Activated naive CD4-positive, alpha-beta T cell treated with anti-CD3 and anti-CD28 coated beads, Interleukin-2, amount 50 U/mL, for 16 hours (primary cell): Measurements from ENCODE around the gene TYK2.
"Not testable (repeated sequence)": the region's sequence is repeated elsewhere in the genome, so short reads cannot be mapped to it uniquely, and the experiment has no call there.

ENCODE experiments used
- DNase-seq: peaks from one replicate; pipeline ENCODE4 v3.0.0-alpha.2; 2020

The TYK2 gene

DNA sequence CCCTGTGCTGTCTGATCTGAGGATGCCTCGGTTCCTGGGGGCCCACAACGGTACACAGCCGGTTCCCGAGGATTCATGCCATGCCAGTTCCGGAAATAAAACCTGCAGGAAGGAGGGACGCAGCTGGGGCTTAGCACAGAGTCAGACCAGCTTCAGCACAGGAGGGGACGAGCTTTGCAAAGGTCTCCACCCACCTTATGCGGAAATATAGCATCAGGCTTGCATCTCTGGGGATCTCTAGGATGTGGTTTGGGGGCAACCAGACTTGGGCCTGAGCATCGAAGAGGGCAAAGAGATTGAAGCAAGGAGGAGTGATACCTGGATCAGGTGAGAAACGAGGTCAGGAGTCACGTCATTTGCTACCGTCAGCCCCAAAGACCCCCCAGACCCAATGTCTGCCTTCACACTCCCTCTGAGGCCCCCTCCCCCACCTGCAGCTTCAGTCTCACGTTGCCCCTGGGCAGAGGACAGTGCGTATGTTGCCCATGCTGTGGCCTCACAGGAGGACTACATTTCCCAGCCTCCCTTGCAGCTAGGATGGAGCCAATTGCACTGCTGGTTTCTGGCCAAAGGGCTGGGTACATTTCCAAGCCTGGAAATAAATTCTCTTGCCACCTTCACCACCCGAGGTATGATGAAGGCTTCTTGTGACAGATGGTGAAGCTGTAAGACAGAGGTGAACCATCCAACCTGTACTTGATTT, 12.1 kb downstream of the TYK2 start:
- DNase-seq: no peak

DNA sequence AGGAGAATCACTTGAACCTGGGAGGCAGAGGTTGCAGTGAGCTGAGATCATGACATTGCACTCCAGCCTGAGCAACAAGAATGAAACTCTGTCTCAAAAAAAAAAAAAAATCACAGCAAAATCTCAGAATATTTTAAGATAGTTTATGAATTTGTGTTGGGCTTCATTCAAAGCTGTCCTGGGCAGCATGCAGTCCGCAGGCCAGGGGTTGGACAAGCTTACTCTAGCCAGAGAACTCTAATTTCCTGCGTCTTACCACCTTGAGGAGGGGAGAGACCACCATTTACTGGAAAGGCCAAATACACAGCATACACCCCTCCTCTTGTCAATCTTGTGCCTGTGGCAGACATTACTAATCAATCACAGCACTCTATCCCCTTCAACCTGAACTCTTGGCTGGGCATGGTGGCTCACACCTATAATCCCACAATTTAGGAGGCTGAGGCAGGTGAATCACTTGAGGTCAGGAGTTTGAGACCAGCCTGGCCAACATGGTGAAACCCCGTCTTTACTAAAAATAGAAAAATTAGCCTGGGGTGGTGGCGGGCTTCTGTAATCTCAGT, 13.3 kb downstream of the TYK2 start:
- not testable (repeated sequence) for DNase-seq

DNA sequence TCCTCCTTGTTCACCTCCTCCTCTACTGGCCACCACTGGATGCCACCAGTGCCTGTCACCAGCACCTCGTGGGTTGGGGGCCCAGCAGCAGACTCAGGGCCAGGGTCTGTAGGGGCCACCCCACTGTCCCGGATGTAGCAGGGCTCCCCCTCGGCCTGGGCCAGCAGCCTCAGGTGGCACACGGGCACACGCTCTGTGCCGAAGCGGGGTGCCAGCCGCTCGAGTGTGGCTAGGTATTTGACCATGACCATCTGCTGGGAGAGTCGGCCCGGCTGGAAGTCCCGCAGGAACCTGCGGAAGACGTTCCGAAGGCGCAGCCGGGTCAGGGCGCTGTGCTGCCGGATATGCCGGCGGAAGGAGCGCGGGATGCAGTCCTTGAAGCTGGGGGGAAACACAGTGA, 14.9 kb downstream of the TYK2 start:
- DNase-seq: no peak

DNA sequence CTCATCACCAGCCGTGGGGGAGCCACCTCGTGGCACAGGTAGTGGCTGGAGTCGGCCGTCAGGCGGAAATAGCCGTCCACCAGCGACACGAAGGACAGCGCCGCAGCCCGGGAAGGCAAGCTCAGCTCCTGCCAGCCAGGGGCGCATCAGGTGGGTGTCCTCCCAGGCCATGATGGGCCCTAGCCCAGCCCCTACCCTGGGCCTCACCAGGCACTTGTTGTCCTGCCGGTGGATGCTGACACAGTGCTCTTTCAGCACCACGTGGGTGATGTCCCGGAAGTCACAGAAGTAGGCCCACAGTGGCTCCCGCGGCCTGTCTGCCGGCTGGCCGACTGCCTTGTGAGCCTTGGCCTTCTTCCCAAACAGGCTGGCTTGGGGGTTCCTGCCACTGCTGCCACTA, 15.7 kb downstream of the TYK2 start:
- no peak for DNase-seq

DNA sequence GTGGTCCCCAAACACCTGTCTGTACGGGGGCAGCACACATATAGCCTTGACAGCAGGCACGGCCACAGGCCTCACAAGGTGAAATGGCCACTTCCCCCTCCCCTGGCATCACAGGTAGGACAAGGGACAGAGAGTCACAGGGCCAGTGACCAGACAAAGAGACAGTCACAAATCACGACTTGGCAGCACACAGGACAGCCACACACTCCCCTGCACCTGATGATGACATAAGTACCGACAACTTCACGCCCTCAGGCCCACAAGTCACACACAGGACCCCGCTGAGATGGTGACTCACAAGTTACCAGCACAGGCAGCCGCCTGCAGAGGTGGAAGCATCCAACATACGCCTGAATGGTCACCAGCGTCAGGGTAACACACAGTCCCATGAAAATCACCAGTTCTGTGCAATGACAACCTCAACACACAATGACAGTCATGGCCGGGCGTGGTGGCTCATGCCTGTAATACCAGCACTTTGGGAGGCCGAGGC, 16.5 kb downstream of the TYK2 start:
- DNase-seq: no peak

DNA sequence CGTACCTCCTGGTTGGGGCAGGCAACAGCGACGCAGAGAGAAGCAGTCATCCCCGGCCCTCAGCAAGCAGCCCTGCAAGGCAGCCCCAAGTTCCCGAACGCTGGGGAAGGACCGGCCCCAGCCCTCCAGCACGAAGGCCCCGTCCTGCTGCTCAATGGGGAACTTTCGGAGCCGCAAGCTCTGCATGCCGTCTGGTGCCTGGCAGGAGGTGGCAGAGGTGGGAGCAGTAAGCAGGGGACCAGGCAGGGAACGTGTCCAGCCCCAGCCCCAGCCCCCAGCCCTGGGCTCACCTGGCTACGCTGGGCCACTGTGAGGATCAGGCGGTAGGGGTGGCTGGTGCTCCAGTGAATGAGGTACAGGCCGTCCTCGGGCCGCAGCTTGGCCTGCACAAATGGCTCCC, 18.1 kb downstream of the TYK2 start:
- no peak for DNase-seq

DNA sequence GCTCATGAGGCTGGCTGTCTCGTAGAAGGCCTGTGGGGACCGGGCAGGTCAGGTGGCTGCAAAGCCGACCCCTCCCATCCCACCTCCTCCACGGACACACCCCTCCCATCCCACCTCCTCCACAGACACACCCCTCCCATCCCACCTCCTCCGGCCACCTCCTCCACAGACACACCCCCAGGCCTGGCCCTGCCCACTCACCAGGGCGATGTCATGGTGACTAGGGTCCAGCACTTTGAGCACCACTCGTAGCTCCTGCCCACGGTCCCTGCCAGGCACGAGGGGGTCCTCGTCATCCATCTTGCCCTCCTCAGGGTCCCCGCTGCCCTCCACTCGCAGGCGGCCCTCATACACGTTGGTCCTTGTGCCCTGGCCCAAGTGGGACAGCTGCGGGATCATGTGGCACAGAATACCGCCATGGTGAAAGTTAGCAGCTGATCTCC, 18.8 kb downstream of the TYK2 start:
- DNase-seq: no peak

DNA sequence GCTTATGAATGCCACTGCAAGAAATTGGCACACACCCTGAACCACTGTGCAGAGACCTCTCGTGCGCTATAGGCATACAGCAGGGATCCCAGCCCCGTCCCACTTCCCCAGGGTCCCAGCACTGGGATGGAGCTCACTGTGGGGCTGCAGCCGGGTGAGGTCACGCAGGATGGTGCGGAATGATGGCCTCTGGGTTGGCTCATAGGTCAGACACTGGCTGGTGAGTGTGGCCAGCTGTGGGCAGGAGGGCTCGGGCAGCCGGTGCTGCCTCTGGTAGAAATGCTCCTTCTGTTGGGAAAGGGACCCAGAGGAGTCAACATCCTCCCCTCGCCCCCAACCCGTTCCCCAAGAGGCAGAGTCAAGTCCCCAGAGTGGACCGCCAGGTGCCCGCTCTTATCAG, 23.9 kb downstream of the TYK2 start:
- no peak for DNase-seq

DNA sequence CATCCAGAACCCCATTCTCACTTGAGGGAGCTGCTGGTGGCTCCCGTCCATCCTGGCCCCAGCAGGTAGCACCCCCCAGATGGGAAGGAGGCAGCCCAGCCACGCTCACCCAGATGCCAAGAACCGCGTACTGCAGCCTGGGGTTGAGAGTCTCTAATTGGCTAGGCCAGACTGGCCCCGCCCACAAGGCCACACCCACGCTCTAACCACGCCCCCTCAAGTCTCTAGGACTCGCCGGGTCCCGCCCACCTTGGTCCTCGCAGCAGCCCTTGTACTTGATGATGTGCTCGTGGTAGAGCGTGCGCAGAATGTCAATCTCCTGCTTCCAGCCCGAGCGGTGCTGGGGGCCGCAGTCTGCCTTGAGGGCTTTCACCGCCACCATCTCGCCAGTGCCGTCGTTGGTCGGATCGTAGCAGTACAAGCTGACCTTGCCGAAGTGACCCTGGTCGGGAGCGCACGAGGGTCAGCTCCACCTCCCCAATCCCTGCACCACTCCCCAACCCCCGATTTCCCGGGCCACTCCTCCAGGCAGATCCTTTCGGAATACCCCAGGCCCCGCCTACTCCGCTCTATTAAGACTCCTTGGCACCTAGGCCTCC, 26.5 kb downstream of the TYK2 start:
- peak; percentile 63 for DNase-seq

DNA sequence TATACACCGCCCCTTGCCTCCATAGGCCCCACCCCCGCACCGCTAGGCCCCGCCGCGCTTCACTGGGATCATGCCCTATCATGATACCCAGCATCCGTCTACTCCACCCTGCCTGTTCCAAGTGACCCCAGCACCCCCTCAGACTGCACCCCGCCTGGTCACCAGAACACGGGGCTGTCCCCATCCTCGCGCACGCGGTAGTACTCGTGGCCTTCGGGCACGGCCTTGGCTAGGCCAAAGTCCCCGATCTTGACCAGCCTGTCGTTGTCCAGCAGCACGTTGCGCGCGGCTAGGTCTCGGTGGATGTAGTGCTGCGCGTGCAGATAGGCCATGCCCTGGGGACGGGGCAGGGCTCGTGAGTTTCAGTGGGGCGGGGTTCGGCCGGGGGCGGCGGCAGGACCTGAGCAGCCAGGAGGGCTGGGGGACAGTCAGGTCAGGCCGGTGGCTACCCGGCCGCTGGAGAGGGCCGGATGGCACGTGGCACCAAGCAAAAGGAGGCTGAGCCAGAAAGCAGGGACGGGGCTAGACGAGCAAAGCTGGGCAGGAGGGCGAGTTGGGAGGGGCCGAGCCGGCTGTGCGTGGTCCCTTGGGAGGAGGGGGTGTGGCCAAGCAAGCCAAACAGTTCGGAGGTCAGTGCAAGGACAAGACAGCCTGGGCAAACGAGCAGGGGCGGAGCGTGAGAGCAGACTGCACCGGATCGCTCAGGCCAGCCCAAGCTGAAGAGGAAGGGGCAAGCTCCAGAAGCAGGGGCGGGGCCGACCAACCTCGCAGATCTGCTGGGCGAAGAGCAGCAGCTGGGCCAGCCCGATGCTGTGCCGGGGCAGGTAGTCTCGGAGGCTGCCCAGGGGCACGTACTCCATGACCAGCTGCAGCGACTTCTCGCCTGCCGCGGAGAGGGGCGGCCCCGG, 27.4 kb downstream of the TYK2 start:
- no peak for DNase-seq

DNA sequence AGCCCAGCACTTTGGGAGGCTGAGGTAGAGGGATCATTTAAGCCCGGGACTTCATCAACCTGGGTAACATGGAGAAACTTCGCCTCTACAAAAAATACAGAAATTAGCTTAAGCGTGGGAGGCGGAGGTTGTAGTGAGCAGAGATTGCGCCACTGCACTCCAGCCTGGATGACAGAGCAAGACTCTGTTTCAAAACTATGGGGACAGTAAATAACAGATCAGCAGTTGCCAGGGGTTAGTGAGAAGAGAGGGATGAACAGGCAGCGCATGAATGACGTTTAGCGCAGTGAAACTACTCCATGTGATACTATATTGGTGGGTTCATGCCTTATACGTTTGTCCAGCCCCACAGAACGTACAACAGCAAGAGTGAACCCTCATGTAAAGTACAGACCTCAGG, 33.9 kb downstream of the TYK2 start:
- no peak for DNase-seq

DNA sequence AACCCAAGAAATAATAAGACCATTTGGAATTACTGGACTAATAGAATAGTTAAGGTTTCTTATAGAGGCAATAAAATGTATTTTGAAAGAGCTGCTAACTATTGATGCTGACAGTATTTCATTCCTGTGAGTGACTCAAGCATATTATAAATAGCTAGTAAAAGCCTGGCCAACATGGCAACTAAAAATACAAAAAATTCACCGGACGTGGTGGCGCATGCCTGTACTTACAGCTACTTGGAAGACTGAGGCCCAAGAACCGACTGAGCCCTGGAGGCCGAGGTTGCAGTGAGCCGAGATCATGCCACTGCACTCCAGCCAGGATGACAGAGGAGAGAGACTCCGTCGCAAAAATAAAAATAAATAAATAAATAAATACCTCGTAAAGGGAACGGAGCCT, 35.6 kb downstream of the TYK2 start:
- DNase-seq: no peak

DNA sequence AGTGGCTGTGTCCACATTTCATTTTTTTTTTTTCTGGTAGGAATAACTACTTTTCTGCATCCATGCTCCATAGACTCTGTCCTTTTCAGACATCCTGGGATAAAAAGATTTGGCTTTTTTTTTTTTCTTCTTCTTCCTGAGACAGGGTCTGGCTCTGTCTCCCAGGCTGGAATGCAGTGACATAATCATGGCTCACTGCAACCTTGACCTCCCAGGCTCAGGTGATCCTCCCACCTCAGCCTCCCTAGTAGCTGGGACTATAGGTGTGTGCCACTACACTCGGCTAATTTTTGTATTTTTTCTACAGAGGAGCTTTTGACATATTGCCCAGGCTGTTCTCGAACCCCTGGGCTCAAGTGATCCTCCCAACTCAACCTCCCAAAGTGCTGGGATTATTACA, 36.9 kb downstream of the TYK2 start:
- no peak for DNase-seq

DNA sequence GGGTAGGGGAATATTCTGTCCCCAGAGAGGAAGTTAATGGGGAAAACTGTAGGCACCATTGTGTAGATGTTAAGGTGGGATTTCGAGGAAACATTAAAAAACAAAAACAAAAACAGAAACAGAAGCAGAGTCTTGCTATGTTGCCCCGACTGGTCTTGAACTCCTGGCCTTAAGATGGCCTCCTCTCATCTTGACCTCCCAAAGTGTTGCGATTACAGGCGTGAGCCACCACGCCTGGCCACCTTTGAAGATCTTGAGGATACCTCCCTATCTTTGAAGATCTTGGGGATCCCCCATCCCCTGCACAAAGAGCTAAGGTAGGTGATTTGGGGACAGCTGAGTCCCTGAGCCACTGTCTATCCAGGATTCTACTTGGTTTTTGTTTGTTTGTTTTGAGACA, 40.4 kb downstream of the TYK2 start:
- DNase-seq: no peak

DNA sequence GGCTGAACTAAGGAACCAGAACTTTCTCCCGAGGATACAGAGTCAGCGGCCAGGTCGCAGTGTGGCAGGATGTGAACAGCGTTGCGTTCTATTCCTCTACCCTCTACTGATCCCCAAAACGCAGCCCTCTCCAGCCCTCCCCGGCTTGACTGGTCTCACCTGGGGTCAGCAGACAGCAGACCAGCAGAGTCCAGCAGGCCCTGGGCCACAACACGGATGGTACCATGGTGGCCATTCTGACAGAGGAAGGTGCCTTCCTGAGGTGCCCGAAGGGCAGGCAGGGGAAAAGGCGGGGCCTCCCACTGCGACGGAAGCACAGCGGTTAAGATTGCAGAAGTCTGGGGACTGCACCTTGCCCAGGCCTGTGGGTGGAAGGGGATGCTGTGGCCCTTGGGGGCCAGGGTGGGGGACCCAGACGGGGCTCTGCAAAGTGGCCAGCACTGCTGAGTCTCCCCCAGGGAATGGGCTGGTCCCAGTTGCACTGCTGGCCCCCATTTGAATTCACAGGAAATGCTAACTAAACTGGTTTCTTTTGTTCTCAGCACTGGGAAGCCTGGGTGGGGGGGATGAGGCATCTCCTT, 40.9 kb downstream of the TYK2 start, which contains the start of gene ICAM3:
ICAM3 (minus strand) TSS at position 245 of the 581 bp plus-strand sequence; CDS start at position 235, 10 bp downstream.
- DNase-seq: peak; percentile 61

DNA sequence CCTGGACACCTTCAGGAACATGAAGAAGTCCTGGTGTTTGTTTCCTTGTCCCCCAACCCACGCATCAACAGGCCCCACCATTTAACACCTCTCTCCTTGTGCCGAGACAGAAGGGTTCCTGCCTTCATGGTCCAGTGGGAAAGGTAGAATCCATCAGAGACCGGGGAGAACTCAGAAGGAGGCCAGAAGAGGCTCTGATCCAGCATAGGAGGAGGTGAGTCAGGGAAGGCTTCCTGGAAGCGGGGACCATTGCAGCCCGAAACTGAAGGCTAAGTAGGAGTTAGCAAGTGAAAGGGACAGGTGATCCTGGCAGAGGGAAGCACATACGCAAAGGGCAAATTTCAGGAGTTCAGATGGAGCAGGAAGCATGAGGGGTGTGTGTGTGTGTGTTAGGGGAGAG, 41.4 kb downstream of the TYK2 start:
- no peak for DNase-seq

DNA sequence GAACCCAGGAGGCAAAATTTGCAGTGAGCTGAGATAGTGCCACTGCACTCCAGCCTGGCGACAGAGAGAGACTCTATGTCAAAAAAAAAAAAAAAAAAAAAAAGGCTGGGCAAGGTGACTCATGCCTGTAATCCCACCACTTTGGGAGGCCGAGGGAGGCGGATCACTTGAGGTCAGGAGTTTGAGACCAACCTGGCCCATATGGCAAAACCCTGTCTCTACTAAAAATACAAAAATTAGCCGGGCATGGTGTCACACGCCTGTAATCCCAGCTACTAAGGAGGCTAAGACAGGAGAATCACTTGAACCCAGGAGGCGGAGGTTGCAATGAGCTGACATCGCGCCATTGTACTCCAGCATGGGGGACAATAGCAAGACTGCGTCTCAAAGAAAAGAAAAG, 43.6 kb downstream of the TYK2 start:
- DNase-seq: not testable (repeated sequence)

DNA sequence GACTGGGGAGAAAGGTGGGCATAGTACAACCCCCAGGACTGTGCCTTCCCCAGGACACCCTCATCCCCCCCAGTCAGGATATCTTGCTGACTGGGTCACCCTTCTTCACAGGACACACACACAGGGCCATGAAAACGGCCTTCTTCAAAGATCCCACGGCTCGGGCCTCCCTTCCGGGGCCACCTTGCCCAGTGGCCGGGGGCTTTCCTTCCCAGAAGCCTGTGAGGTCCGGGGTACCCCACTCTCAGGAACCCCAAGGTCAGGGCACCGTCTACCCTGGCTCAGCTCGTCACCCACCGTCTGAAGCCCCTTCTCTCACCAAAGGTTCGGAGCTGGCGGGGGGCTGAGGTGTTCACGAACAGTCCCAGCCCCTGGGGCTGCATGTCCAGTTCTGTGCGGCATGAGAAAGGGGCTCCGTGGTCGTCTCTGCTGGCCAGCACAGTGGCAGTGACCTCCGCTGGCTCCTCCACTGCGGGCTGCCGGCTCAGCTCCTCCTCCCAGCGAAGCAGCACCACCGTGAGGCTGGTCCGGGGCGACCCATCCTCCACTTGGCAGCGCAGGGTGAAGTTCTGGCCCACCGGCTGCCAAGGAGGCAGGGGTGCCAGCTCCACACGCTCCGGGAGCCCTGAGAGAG, 44.9 kb downstream of the TYK2 start:
- no peak for DNase-seq

DNA sequence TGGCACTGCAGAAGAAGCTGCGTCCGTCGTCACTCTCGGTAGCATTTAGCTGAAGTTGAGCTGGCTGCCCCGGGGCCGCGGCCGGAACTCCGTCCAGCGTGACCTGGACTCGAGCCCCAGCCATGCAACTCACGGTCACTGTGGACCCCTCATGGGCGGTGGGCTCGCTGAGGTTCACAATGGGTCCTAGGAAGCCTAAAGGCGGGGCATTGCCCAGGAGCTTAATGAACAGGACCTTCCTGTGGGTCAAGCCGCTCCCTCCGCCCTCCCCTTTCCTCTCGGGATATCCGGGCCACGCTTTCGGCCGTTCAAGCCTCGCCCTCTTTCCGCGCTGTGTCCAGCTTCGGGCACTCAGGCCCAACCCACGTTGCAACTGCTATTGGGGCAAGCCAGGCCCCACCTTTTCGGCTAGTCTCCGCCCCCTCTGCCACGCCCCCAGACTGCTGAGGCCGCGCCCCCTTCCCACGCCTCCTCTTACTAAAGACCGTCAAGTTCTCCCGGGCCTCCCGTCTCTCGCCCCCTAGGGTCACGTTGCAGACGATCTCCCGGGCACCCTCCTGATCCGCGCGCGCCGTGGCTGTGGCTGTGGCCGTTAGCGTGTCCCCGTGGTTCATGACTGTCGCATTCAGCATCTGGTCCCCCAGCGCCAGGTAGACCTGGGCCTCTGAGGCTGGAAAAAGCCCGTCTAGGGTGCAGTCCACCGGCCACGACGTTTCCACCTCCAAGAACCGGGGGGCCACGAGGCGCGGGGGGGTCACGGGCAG, 45.6 kb downstream of the TYK2 start:
- DNase-seq: peak; percentile 49

DNA sequence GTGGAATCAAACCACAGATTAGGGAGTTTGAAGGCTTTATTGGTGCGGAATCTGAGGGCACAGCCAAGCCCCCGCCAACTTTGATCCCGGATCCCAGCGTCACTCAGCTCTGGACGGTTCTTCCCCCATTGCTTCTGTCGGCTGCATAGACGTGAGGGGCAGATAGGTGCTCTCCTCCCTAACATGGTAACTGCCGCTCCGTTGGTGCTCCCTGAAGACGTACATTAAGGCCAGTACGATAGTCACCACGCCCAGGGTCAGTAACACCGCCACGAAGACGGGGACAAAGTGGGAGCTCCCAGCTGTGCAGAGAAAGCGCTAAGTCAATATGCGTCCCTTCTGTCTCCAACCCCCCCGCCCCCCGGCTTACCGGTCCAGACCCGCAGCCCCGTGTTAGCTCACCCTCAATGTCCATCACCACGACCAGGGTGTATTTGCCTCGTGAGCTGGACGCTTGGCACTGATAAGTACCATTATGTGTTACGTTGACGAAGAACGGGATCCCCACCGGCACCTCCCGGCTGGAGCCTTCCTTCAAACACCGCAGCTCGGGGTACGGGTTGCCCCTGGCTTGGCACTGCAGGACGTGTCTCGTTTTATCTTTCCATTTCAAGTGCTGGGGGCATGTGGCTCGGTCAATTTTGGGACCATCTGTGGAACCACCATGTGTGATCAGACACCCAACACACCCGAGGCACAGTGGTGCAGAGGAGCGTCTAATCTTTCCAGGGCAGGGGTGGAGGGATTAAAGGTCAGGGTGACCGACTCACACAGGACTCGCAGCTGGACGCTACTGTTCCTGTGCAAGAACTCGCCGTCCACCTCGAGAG, 46.4 kb downstream of the TYK2 start:
- DNase-seq: no peak
